SH-SY5Y (cell line): ENCODE measurements around the gene SLC2A8.

ENCODE experiments used
- GATA2 ChIP-seq: IDR thresholded peaks from 2 replicates; pipeline ENCODE4 v1.6.1; 2011; ENCODE audit warnings: mild to moderate bottlenecking, low read depth, low read length
- GATA3 ChIP-seq: IDR thresholded peaks from 2 replicates; pipeline ENCODE4 v1.6.1; 2011; ENCODE audit warnings: low read depth, mild to moderate bottlenecking, low read length, moderate library complexity

DNA sequence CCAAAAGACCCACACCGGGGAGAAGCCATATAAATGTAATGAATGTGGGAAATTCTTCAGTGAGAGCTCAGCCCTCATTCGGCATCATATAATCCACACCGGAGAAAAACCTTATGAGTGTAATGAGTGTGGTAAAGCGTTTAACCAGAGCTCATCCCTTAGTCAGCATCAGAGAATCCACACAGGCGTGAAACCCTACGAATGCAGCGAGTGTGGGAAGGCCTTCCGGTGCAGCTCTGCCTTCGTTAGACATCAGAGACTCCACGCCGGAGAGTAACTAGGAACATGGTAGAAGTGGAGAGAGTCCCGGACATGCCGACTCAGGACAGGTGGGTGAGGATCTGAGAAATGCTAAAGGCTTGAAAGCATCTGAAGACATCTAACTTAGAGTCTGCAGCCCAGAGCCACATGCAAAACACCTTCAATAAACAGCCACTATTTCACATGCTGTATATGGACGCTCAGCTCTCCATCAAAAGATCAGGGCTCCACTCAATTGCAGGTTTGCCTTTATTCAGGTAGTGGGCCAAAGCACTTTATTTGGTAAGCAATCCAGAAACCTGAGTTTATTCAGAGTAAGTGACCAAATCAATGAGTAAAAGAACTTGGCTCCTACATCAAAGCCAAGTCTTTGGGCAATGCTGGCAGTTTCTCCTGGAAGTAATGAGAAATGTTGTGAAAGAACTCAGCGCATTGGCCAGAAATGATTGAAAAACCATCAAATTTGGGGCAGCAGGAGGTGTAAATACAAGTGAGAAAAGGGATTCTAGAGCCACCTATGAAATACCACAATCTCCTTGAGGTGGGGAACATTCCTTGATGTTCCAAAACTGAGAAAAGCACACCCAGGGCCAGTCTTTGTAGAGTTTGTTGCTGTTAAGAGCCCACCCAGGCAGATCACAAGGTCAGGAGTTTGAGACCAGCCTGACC lies 48.2 kb downstream of the SLC2A8 start:
- TF ChIP-seq GATA3 (no peak), GATA2 (no peak)
